PFSK-1 (cell line): ENCODE measurements around the gene UPF3B.

ENCODE experiments used
- FOXP2 ChIP-seq: optimal IDR thresholded peaks from 2 replicates; pipeline ENCODE3; 2011; ENCODE audit warnings: borderline replicate concordance, control low read depth, inconsistent platforms; ENCODE audit not compliant: insufficient read depth; ENCODE audit errors: extremely low read length, extremely low read depth
- POLR2AphosphoS5 ChIP-seq: IDR thresholded peaks from 2 replicates; pipeline ENCODE4 v1.6.1; 2012; ENCODE audit warnings: low read depth, mild to moderate bottlenecking, control low read depth, low read length, moderate library complexity
- SIN3A ChIP-seq: IDR thresholded peaks from 2 replicates; pipeline ENCODE4 v1.6.1; 2012; ENCODE audit warnings: mild to moderate bottlenecking, low read length, moderate library complexity, borderline replicate concordance; ENCODE audit not compliant: insufficient read depth
- TAF1 ChIP-seq: IDR thresholded peaks from 2 replicates; pipeline ENCODE4 v1.6.1; 2012; ENCODE audit warnings: low read length, control low read depth, borderline replicate concordance; ENCODE audit not compliant: insufficient read depth
- TF ChIP-seq, protein P1 (sequence below), 2 experiments: IDR thresholded peaks; 2 replicates each; pipeline versions ENCODE4 v1.6.1 to v1.8.0; 2011 to 2012; ENCODE audit warnings: low read depth in 2 of 2, low read length in 2 of 2, control low read depth in 1 of 2, inconsistent platforms in 1 of 2, mild to moderate bottlenecking in 1 of 2, moderate library complexity in 1 of 2; ENCODE audit not compliant: insufficient read depth in 1 of 2

Gene UPF3B

DNA sequence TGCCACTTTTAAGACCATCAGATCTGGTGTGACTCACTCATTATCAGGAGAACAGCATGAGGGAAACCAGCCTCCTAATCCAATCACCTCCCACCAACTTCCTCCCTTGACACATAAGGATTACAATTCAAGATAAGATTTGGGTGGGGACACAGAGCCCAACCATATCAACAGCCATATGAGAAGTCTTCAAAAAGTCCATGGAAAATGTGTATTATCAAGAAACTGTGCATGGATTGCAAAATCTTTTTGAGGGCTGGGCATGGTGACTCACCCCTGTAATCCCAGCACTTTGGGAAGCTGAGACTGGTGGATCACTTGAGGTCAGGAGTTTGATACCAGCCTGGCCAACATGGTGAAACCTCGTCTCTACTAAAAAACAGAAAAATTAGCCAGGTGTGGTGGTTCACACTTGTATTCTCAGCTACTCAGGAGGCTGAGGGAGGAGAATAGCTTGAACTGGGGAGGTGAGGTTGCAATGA lies 43.5 kb downstream of the UPF3B start:
- TF ChIP-seq TAF1, result no peak
- TF ChIP-seq FOXP2, result no peak
- TF ChIP-seq POLR2AphosphoS5, result no peak
- TF ChIP-seq SIN3A, result no peak
- TF ChIP-seq, protein P1, sequence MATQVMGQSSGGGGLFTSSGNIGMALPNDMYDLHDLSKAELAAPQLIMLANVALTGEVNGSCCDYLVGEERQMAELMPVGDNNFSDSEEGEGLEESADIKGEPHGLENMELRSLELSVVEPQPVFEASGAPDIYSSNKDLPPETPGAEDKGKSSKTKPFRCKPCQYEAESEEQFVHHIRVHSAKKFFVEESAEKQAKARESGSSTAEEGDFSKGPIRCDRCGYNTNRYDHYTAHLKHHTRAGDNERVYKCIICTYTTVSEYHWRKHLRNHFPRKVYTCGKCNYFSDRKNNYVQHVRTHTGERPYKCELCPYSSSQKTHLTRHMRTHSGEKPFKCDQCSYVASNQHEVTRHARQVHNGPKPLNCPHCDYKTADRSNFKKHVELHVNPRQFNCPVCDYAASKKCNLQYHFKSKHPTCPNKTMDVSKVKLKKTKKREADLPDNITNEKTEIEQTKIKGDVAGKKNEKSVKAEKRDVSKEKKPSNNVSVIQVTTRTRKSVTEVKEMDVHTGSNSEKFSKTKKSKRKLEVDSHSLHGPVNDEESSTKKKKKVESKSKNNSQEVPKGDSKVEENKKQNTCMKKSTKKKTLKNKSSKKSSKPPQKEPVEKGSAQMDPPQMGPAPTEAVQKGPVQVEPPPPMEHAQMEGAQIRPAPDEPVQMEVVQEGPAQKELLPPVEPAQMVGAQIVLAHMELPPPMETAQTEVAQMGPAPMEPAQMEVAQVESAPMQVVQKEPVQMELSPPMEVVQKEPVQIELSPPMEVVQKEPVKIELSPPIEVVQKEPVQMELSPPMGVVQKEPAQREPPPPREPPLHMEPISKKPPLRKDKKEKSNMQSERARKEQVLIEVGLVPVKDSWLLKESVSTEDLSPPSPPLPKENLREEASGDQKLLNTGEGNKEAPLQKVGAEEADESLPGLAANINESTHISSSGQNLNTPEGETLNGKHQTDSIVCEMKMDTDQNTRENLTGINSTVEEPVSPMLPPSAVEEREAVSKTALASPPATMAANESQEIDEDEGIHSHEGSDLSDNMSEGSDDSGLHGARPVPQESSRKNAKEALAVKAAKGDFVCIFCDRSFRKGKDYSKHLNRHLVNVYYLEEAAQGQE (IDR thresholded peaks at IDR 0.05; ENCODE audit: insufficient read depth in 1 of 2, low read depth in 2 of 2, low read length in 2 of 2), result no peak

- TF ChIP-seq TAF1, result no peak
- TF ChIP-seq, protein P1 (IDR thresholded peaks at IDR 0.05; ENCODE audit: insufficient read depth in 1 of 2, low read depth in 2 of 2, low read length in 2 of 2), result no peak
- TF ChIP-seq SIN3A, result no peak
- no peak for TF ChIP-seq FOXP2
- no peak for TF ChIP-seq POLR2AphosphoS5
Observed at GRCh38 chrX:119802546-119802945, 50.2 kb downstream of the UPF3B start.

- TF ChIP-seq, protein P1 (IDR thresholded peaks at IDR 0.05; ENCODE audit: insufficient read depth in 1 of 2, low read depth in 2 of 2, low read length in 2 of 2), result no peak
- TF ChIP-seq TAF1 (no peak), SIN3A (no peak), POLR2AphosphoS5 (no peak), FOXP2 (no peak)
Observed at GRCh38 chrX:119801253-119802221, 51.2 kb downstream of the UPF3B start.

GRCh38 chrX:119791437-119792231 lies 61.1 kb downstream of the UPF3B start, which contains the start of gene RPL39:
Gene RPL39, minus strand, starts transcription at chrX:119791630. Its CDS starts 54 bp downstream, at chrX:119791576.
- TF ChIP-seq POLR2AphosphoS5 (peak; percentile 94), SIN3A (peak; percentile 31; the same call in 1 of the 2 replicates), FOXP2 (no peak), TAF1 (peak; percentile 74; the same call in 1 of the 2 replicates)
- TF ChIP-seq, protein P1 (IDR thresholded peaks at IDR 0.05; ENCODE audit: insufficient read depth in 1 of 2, low read depth in 2 of 2, low read length in 2 of 2), result peak in 1 of 2 experiments; percentile 35; a peak in 1 of 4 replicates
